ENCODE results near the gene GRK5.
"Not testable (repeated sequence)": the region's sequence is repeated elsewhere in the genome, so short reads cannot be mapped to it uniquely, and the experiment has no call there.

GRK5 gene

DNA sequence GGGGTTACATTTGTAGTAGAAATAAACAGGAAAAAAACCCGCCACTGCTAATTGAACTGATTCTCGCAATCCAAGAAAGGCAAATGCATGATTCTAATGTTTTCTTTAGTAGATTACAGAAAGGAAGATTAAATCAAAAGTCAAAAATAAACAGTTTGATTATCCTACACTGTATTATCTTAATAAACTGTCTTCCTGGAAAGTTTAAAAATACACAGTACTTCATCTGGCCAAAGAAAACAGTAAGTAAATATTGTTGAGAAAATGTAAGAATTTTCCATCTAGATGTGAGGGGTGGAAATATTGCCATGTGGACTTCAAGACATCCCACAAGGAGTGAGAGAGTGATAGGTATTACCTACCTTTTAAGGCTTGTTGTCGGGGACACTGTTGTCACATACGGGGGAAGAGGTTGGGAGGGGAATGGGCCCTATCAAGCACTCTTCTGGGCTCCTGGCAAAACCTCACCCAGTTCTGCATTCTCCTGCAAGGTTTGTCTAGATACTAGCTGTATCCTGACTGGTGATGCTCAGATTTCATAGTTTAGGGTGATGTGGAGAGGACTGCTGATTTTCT, 17.8 kb downstream of the GRK5 start:
- DNase-seq = no peak

DNA sequence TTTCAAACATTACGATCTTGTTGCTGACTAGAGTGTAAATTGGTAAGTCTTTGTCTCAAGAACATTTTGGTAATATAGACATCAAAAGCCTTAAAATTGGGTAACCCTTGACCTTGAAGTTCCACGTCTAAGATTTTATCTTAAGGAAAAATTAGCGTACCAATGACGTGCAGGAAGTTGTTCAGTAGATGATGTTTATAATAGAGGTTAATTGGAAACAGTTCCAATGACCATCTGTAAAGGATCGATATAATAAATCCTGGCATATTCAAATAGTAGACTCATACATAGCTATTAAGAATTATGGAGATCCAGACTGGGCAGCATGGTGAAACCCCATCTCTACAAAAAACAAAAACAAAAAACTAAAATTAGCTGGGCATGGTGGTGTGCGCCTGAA, 20.5 kb downstream of the GRK5 start:
- DNase-seq = no peak

DNA sequence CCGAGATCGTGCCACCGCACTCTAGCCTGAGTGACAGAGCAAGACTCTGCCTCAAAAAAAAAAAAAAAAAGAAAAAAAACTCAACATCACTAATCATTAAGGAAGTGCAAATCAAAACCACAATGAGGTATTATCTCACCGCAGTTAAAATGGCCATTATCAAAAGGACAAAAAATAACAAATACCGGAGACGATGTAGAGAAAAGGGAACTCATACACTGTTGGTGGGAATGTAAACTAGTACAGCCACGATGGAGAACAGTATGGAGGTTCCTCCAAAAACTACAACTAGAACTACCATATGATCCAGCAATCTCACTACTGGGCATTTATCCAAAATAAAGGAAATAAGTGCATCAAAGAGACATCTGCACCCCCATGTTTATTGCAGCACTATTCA, 24.3 kb downstream of the GRK5 start:
- no peak for DNase-seq

DNA sequence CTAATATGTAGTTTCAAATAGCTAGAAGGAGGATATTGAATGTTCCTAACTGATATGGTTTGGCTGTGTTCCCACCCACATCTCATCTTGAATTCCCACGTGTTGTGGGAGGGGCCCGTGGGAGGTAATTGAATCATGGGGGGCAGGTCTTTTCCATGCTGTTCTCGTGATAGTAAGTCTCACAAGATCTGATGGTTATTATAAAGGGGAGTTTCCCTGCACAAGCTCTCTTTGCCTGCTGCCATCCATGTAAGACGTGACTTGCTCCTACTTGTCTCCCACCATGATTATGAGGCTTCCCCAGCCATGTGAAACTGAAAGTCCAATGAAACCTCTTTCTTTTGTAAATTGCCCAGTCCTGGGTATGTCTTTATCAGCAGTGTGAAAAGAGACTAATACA, 25.1 kb downstream of the GRK5 start:
- not testable (repeated sequence) for DNase-seq

DNA sequence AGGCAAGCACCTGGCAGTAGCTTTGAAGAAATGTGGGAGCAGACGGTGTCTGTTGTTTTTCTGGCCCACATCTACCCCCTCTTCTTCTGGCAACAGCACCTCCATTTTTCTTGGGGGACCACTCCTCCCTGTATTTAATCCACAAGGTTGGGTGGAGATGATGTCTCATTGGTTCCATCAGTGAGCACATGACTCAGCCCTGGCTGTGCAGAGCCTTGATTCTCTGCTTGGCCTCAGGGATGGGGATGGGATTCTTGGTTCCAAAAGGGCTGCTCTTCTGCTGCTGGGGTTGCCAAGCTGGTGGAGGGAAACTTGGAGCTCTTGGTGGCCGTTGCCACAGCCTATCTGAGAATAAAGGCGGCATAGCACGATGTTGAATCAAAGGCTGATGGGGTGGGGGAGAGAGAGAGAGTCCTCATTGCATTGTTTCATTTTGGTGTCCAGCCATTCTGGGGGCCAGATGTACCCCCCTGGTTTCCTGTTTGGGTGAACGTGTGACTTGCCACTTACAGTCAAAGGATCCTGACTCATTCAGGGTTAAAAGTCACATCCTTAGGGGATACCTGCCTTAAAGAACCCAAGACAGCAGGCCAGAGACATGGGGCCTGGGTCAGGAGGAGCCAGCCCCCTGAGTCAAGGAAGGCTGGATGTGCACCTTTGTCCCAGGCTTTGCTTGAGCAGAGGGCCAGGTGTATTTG, 25.9 kb downstream of the GRK5 start:
- DNase-seq = no peak

DNA sequence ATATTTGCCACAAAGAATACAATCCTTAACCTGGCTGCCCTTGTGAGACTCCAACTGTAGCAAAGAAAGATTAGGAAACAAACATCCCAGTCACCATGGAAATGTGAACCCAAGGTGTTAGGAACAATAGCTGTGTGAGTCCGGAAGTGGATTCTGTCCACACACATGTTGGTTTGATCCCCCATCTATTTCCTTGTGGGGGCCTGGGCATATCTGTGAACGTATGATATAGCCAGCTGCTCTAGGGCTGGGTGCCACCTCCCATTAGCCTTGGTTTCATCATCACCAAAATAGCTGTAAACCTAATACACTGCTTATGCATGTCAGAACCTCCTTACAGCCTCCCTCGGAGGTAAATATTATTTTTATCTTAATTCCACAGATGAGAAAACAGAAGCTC, 26.4 kb downstream of the GRK5 start:
- DNase-seq = no peak

DNA sequence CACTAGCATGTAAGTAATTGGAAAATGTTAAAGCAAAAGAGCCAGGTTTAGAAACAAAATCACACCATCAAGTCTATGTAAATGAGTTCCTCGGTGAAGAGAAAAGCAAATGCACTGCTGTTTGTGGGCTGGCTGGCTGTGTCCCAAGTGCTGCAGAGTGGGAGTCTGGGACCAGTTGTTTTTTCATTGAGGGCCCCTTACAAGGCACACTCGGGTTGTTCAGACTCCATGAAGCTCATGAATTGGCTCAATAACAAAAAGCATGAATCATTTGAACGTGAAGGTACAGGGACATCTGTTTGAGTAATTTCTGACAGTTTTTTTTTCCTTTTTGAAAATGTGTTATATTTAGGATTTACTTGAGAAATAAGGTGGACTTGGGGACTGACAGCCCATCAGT, 28.0 kb downstream of the GRK5 start:
- DNase-seq = no peak

DNA sequence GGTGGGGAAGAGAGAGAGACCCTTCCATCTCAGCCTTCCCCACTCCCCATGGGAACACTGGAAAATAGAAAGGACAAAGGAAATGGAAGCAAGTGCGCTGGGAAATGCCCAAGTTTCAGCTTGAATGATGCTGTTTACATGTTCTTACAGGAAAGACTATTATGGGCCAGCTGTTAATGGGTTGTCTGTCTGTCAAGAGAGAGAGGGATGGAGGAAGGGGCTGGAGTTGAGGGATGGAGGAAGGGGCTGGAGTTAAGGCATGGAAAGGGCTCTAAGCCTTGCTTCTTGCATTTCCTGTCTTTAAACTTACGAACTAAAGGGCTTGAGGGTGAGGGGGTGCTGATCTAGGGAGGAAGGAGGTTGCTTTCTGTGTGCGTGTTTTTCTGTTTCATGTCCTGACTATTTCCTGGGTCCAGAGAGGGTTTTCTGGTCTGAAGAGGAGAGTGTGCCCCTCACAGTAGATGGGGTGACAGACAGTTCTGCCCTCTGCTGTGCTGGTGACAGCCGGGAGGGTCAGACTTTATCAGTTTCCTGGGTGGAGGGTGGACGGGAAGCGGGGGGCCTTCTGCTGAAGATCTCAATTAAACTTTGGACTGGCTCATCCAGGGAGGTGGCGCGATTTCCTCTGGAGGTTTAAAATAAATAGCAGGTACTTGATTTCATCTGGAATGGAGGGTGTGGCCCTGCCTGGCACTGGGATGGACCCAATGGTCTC, 30.5 kb downstream of the GRK5 start:
- no peak for DNase-seq

DNA sequence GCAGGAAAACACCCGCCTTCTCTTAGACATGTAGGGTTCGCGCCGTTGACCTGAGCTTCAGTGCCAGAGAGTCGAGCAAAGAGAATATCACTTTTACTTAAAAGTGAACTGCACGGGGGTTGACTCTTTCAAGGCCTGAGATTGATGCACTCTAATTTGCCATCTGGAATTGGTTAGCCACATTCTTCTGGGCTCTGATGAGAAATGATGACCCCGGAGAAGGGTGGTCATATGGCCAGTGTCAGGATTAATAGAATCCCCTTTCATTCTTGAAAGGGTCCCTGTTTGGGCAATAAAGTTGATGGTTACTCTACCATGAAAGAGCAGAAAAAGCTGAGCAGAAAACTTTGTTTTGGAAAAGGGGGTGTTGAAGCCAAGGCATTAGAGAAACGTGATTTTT, 31.2 kb downstream of the GRK5 start:
- DNase-seq = no peak

DNA sequence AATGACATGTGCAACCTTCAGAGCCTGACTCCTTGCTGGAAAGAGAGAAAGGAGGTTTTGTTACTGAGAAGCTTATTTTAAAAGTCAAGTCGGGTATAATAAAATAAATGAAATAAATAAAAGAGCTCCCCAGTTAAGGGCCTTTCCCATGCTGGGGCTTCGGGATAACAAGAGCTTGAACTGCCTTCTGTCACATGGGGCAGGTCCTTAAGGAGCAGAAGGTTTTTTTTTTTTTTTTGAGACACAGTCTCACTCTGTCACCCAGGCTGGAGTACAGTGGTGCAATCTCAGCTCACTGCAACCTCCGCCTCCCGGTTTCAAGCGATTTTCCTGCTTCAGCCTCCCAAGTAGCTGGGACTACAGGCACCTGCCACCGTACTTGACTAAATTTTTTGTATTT, 31.6 kb downstream of the GRK5 start:
- not testable (repeated sequence) for DNase-seq

DNA sequence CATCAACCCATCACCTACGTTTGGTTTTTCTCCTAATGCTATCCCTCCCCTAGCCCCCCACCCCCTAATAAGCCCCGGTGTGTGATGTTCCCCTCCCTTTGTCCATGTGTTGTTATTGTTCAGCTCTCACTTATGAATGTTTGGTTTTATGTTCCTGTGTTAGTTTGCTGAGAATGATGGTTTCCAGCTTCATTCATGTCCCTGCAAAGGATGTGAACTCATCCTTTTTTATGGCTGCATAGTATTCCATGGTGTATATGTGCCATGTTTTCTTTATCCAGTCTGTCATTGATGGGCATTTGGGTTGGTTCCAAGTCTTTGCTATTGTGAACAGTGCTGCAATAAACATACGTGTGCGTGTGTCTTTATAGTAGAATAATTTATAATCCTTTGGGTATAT, 32.3 kb downstream of the GRK5 start:
- not testable (repeated sequence) for DNase-seq

DNA sequence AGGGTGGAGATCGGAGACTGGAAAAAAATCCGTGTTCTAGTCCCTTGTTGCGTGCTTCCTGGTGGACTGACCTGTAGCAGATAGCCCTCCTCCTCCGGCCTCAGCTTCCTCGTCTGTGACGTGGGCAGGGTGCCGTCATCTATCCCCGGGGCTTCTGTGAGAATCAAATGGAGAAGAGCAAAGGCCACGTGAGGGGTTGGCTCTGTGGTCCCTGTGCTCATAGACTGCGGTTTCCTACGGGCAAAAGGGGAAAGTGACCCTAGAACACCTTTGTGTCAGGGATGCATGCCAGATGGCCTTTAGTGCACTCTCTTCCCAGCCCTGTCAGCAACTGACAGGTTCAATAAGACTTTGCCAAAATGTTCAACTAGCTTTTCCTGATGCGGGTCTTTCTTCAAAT, 33.7 kb downstream of the GRK5 start:
- DNase-seq = no peak

DNA sequence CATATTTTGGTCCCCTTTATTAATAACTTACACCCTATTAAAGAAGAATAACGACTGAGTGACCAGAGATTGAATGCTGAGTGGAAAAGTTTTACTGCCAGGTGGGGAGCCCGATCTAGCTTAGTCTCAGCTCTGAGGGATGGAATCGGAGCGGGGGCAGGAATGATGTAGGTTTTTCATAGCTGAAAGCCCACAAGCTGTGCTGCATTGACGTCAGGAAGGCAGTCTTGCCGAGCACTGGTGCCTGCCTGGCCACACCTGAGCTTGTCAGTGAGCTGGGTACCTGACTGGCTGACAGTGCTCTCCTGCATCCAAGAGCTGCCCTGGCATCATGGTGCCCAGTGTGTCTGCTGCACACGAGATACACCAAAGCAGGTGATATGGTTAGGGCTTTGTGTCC, 34.8 kb downstream of the GRK5 start:
- no peak for DNase-seq

DNA sequence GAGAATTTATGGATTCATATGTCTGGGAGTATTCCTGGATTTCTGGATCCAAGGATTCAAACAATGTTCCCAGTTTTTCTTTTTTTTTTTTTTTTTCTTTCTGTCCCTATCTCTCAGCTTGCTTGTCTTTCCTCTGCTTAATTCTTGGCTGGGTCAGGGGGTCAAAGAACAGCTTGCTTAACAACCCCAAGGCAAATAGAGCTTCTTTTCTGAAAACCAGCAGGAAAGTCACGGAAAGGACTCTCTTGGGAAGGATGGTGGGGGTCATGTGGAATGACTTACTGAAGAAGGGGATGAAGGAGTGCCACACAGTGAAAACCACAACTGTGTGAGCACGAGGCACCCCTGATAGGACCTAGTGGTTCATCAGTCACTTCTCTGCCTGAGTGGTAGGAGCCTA, 36.1 kb downstream of the GRK5 start:
- DNase-seq = no peak

DNA sequence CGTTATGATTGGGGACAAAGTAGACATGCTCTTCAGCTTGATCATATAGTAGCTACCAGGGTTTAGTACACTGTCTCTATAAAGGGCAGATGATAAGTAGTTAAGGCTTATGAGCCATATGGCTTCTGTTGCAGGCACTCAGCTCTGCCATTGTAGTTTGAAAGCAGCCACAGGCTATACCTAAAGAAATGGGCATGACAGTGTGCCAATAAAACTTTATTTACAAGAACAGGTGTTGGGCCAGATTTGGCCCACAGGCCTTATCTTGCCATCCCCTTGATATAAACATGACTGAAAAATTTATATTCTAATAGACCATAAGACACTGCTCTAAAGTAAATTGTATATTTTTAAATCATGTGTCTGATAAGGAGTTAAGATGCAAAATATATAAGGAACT, 36.6 kb downstream of the GRK5 start:
- DNase-seq = no peak

DNA sequence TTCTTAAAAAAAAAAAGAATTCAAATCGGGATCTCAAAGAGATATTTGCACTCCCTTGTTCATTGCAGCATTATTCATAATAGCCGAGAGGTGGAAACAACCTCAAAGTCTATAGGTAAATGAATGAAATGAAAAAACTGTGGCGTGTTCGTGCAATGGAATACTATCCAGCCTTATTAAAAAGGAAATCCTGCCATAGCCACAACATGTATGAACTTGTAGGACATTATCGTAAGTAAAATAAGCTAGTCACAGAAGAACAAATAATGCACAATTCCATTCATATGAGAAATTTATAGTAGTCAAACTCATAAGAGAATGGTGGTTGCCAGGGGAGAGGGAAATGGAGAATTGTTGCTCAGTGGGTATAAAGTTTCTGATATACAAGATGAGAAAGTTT, 37.9 kb downstream of the GRK5 start:
- no peak for DNase-seq

DNA sequence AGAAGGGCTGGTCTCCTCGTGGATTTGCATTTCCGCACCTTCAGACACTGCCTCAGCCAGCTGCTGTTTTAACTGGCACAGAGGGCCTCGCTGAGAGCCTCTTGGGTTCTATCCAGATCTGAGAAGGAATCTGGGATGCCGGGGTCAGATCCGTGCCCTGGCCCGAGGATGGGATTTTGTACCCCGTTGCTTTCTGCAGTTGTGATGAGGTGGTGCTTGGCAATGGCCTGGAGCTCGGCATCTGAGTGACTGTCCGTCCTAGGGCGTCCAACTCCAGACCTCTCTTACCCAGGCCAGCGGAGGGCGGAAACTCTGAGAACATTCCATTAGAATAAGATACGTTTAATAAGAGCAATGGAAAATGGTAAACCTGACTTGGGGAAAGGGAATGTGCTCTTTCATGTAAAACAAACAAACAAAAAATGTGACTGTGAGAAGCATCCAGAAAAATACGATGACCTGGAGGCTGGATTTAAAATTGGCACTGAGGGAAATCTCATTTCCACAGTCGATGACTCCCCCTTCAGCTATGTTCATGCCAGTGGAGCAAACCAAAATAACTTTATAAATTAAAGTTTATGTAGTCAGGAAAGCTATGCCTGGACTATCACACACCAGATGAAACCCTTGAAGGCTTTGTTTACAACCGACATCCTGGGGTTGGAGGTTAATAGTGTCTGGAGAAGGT, 39.6 kb downstream of the GRK5 start:
- no peak for DNase-seq

DNA sequence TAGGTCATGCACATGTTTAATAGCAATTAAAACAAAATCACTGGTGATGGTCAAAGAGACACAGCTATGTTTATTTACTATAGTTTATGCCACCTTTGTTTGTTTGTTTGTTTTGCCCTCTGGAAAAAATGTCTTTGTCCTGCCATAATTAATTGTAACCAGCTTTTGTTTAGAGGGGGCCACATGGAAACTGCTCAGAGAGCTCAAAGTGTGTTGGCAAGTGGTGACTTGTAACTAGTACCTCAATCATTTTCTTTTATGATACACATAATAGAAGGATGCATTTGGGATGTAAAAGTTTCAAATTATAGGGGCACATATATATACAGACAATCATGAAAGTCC, 40.2 kb downstream of the GRK5 start:
- DNase-seq = no peak

DNA sequence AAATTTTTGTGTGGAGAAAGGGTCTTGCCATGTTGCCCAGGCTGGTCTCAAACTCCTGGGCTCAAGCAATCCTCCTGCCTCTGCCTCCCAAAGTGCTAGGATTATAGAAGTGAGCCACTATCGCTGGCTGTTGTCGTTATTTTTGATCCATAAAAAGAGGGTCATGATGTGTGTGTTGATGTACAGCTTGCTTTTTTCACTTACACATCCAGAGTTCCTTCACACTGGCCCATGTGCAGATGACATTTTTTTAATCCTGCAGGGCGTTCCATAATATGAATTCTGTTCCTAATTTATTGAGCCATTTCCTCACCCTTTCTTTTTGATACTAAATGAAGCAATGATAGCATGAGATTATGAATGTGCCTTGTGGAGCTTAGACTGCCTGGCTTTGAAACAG, 40.8 kb downstream of the GRK5 start:
- DNase-seq = no peak

DNA sequence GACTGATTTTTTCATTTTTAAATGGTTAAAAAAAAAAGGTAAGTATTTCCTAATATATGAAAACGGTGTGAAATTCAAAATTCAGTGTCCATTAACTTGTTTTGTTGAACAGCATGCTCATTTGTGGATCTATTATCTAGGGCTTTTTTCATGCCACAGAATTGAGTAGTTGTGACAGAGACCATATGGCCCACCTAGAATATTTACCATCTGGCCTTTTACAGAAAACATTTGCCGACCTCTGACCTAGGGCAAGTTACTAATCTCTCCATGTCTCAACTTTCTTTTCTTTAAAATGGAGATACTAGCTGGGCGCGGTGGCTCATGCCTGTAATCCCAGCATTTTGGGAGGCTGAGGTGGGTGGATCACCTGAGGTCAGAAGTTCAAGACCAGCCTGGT, 41.3 kb downstream of the GRK5 start:
- DNase-seq = no peak

DNA sequence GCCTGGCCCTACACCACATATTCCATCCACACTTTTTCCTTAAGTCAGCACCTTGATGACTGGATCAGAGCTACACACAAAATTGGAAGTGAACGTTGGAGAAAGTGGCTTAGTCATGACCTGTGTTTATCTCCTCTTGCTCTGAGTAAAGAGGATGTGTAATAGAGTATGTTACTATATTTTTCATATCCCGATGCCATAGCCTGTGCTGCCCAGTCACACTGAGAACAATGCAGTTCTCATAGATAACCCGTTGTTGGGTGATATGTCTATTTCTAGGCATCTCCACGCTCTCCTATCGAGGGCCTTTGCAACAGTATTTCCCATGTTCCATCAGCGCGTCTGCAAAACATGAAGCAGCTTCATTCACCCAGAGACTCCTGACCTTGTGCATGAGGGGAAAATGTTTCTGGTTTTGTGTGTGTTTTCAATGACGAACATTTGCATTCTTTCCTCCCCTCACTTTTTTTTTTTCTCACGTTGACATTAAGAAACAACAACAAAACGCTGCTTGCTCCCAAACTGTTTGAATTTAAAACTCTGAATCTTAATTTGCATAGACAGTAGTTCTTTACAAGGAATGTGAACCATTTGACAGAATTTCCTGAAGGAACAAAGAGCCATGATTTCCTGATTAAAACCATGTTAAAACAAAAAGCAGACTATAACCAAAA, 43.4 kb downstream of the GRK5 start:
- no peak for DNase-seq

DNA sequence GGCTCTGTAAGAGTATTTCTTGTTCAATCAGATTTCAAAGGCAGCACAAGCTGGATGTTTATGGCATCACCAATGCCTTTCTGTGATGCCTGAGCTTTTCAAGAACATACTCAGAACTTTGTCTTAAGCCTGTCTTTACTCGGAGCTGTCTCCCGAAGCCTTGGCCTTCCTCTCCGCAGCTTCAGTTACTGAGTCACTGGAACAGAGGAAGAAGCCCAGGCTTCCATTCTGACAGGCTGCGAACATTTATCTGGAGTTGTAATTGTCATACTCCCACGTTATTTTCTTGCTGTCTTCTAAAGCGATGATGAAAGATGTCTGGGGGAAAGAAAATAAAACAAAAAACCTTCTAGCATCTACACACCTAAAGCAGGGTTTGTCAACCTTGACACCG, 43.9 kb downstream of the GRK5 start:
- DNase-seq = no peak

DNA sequence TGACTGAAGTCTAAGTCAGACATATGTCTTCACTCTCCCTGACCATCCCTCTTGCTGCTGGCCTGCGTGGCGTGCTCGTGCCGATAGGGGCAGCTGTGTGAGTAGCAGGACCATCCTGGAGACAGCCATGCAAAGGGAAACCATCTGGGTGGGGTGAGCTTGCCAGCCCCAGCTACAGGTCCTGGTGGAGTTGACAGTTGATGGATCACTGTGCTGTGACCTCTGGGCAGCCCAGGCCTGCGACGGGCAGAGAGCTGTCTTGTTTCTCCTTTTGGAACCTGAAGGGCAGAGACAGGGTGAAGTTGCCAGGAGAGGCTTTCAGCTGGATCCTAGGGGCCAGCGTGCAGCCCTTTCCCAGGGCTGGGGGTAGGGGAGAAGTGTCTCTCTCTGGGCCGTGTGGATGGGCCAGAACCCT, 44.7 kb downstream of the GRK5 start:
- DNase-seq = no peak

Measured in NCI-H2227 treated with DMSO at 0.1 percent for 48 hours (cell line).